ENCODE results near the gene NDUFA6. TPM values are rescaled to one million over a fixed set of nuclear protein-coding genes. Genes with fewer than 3 reads are reported as not detected.

Gene NDUFA6
- total RNA-seq: 58.5 and 74.8 TPM in 2 replicates

DNA sequence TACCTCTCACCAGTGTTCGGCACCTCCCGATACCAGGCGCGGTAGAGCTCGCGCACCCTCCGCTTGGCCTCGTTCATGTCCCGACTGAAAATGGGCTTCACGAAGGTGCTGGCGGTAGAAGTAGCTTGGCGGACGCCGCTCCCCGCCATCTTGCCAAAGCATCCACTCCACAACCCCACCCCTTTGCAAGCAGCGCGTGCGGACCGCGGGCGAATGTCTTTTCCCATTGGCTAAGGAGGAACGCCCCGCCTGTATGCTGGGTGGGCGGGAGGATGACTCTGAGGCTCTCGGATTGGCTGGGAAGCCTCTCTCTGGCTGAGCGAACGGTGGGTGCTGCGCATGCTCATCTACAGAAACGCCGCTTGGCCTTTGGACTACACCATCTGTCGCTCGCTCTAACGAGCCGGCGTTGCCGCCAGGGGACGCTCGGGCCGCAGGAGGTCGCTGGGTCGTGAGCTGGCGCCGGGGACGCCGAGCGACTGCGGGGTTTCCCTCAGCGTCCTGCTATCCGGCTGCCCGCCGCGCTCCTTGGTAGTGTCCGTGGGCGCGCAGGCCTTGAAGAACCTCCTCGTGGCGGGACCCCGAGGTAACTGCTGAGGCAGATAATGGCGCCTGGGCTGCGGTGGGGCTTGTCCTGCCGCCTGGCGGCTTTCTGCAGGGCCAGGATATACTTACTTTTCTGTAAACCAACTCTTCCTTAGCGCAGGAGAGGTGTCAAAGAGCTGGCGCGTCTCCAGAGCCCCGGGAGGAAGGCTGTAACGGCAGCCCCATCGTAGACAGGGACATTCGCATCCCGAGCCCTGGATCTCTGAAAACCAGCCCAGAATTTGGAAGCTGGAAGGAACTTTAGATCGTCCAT lies at the start of gene NDUFA6:
Gene NDUFA6 (minus strand): TSS at position 177 of the 859 bp plus-strand sequence. CDS start 28 bp downstream, at position 149.

DNA sequence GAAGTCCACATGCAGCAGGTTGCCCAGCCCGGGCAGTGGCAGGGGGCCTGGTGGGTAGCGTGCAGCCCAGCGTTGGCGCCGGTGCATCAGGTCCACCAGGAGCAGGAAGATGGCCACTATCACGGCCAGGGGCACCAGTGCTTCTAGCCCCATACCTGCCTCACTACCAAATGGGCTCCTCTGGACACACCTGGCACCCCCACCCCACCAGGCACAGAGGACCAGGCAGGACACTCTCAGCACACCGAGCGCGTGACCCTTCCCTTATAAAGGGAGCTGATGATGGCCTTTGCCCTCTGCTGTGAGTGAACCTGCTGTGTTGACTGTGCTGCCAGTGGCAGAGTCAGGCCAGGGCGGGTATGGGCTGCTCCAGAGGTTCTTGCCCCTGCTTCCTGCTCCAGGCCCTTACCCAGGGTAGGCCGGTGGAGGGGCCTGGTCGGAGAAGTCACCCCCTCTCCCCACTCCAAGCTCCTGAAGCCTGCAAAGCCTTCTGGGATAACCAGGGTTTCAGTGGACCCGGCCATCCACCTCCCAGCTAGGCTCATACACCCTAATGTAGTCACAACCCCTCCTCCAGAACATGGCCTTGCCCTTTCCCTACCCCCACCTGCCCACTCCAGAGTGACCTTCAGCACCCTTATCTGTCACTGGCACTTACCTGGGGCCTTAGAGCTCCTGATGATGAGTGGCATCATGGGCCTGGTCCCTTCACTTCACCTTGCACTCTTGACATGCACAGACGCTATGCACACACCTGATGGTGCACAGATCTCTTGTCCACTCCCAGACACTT lies 40.3 kb upstream of the NDUFA6 start, which contains the start of gene CYP2D6:
Gene CYP2D6 (minus strand): TSS at position 172 of the 793 bp plus-strand sequence. CDS start 19 bp downstream, at position 153.

DNA sequence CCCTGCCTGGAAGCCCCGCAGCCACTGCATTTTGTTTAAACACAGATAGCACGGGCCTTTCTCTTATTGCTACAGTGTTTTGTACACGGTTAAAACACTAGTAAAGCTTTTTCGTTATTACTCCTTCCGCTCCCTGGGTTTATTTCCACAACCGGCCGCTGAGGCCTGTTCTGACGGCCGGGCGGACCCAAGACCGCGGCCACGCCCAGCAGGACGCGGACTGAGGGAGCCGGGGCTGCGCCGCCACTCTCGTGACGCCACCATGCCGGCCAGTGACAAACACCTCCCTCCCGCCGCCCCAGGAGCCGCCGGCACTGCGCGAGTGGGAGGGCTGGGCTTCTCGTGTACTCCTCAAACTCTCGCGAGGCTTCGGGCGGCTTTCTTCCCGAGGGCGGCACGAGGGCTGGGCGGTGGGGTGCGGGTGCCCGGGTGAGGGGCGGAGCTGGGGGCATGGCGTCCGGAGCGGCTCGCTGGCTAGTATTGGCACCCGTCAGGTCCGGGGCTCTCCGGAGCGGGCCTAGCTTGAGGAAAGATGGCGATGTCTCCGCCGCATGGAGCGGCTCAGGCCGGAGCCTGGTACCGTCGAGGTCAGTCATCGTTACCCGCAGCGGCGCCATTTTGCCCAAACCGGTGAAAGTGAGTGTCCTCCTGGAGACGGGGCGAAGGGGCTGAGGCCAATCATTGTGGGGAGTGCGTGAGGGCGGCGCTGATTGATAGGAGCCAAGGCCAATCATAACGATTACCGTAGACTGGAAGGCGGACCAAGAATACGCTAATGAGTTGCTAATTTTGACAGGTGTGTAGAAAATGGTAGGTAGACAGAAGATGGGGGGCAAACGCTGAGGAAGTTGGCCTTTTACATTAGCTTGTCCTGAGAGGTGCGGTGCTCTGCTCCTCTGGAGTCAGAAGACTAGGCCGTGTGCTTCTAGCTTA lies 11.0 kb downstream of the NDUFA6 start, which contains the start of gene SMDT1:
Gene SMDT1 (plus strand): TSS at position 382 of the 933 bp plus-strand sequence. CDS start 69 bp downstream, at position 451.

GRCh38 chr22:42074132-42074811 lies 16.3 kb downstream of the NDUFA6 start, which contains the start of gene PHETA2:
PHETA2 (plus strand) TSS chr22:42074248; CDS start chr22:42077294, 3,046 bp downstream.

GRCh38 chr22:42070517-42071422 lies 19.8 kb downstream of the NDUFA6 start, which contains the start of gene NAGA:
NAGA (minus strand) TSS chr22:42070812; CDS start chr22:42070297, 515 bp downstream.

Other genes with a start within 250 kb of the NDUFA6 start
- gene SHISA8, start 175.7 kb downstream of the NDUFA6 start, total RNA-seq: not detected in 2 replicates
- gene TNFRSF13C, start 164.0 kb downstream of the NDUFA6 start, total RNA-seq: 0.15 TPM in 1 of 2 replicates, not detected in the other
- gene CENPM, start 143.6 kb downstream of the NDUFA6 start, total RNA-seq: 19.8 and 32.7 TPM in 2 replicates
- gene SEPTIN3, start 121.3 kb downstream of the NDUFA6 start, total RNA-seq: 0.15 TPM in 1 of 2 replicates, not detected in the other
- gene WBP2NL, start 92.0 kb downstream of the NDUFA6 start, total RNA-seq: under 0.01 and 0.15 TPM in 2 replicates
- gene NAGA, start 20.0 kb downstream of the NDUFA6 start, total RNA-seq: 37.4 and 49.1 TPM in 2 replicates
- 16.9 and 26.6 TPM in 2 replicates for gene PHETA2, start 16.5 kb downstream of the NDUFA6 start, total RNA-seq
- 5.2 and 6.7 TPM in 2 replicates for gene SMDT1, start 11.1 kb downstream of the NDUFA6 start, total RNA-seq
- not detected in 2 replicates for gene CYP2D6, start 40.0 kb upstream of the NDUFA6 start, total RNA-seq
- gene TCF20, start 179.9 kb upstream of the NDUFA6 start, total RNA-seq: 16.0 and 18.5 TPM in 2 replicates

All from epithelial cell of umbilical artery (primary cell).